Osteoblast (primary cell): Measurements from ENCODE around the gene CDH4. TPM values are rescaled to one million over a fixed set of nuclear protein-coding genes. Genes with fewer than 3 reads are reported as not detected.

Experiments
- DNase-seq: peaks from one replicate; pipeline ENCODE4 v3.0.0; 2011; ENCODE audit warnings: low spot score, mixed read lengths; ENCODE audit not compliant: insufficient read length; ENCODE audit errors: missing footprints
- H2AFZ ChIP-seq: 2 replicates; pipeline ENCODE4 v1.6.0; 2011; ENCODE audit warnings: mild to moderate bottlenecking, low read length
- H3K27ac ChIP-seq: 2 replicates; pipeline ENCODE4 v1.5.1; 2011; ENCODE audit warnings: mild to moderate bottlenecking, low read depth, low read length, moderate library complexity
- H3K27me3 ChIP-seq: 2 replicates; pipeline ENCODE4 v1.6.0; 2012; ENCODE audit warnings: mild to moderate bottlenecking, control low read depth, inconsistent platforms, low read length, moderate library complexity; ENCODE audit not compliant: insufficient read depth
- H3K36me3 ChIP-seq: 2 replicates; pipeline ENCODE4 v1.5.1; 2011; ENCODE audit warnings: mild to moderate bottlenecking, low read length, control low read depth, moderate library complexity; ENCODE audit not compliant: insufficient read depth
- H3K4me1 ChIP-seq: 2 replicates; pipeline ENCODE4 v1.5.1; 2011; ENCODE audit warnings: mild to moderate bottlenecking, low read length, control low read depth, moderate library complexity; ENCODE audit not compliant: insufficient read depth
- H3K4me2 ChIP-seq: 2 replicates; pipeline ENCODE4 v1.6.0; 2011; ENCODE audit warnings: mild to moderate bottlenecking, low read length; ENCODE audit not compliant: insufficient read depth
- H3K4me3 ChIP-seq: fragments of 200-600 bp; sonication (generic); 3 replicates; pipeline ENCODE4 v1.5.1; 2012; ENCODE audit warnings: mild to moderate bottlenecking, low read length, inconsistent platforms; ENCODE audit not compliant: insufficient read depth
- H3K79me2 ChIP-seq: 2 replicates; pipeline ENCODE4 v1.6.0; 2012; ENCODE audit warnings: mild to moderate bottlenecking, low read length, control low read depth, inconsistent platforms; ENCODE audit not compliant: insufficient read depth
- H3K9me3 ChIP-seq: 2 replicates; pipeline ENCODE4 v1.5.1; 2011; ENCODE audit warnings: low read depth, low read length, control low read depth
- H4K20me1 ChIP-seq: 2 replicates; pipeline ENCODE4 v1.6.0; 2012; ENCODE audit warnings: mild to moderate bottlenecking, low read length, control low read depth; ENCODE audit not compliant: insufficient read depth
- CTCF ChIP-seq: IDR thresholded peaks from 2 replicates; pipeline ENCODE4 v1.5.1; 2011; ENCODE audit warnings: mild to moderate bottlenecking, low read depth, low read length, moderate library complexity; ENCODE audit errors: extremely low read depth
- total RNA-seq: library from RNA; depleted of rRNA; stranded (reverse); fragments of >200 nt; gene quantifications from 2 replicates; pipeline ENCODE4 v1.2.3, GENCODE V29; 2012

The CDH4 gene
- total RNA-seq, 1 donor = 1.1 TPM

GRCh38 chr20:61696181-61696735 is 444.2 kb downstream of the CDH4 start:
- H3K9me3 ChIP-seq = no peaks in the 10 kb centered on the region
- H3K36me3 ChIP-seq = no peaks in the 10 kb centered on the region
- no peak overlapping the region for H3K4me3 ChIP-seq
- no peaks in the 10 kb centered on the region for H4K20me1 ChIP-seq
- DNase-seq = peak; percentile 58
- no peak overlapping the region for H2AFZ ChIP-seq
- no peak overlapping the region for H3K4me2 ChIP-seq
- no peaks in the 10 kb centered on the region for H3K27me3 ChIP-seq
- no peak overlapping the region for H3K27ac ChIP-seq
- no peaks in the 10 kb centered on the region for H3K4me1 ChIP-seq
- no peaks in the 10 kb centered on the region for H3K79me2 ChIP-seq
- no peak for TF ChIP-seq CTCF

GRCh38 chr20:61697666-61698597 is 445.9 kb downstream of the CDH4 start:
- peak; percentile 44 for DNase-seq
- no peaks in the 10 kb centered on the region for H3K36me3 ChIP-seq
- TF ChIP-seq CTCF = no peak
- H3K79me2 ChIP-seq = no peaks in the 10 kb centered on the region
- no peak overlapping the region for H3K4me3 ChIP-seq
- H3K4me2 ChIP-seq = no peak overlapping the region
- H3K9me3 ChIP-seq = no peaks in the 10 kb centered on the region
- no peak overlapping the region for H3K27ac ChIP-seq
- no peak overlapping the region for H2AFZ ChIP-seq
- H4K20me1 ChIP-seq = no peaks in the 10 kb centered on the region
- H3K4me1 ChIP-seq = no peaks in the 10 kb centered on the region
- H3K27me3 ChIP-seq = no peaks in the 10 kb centered on the region

- no peak overlapping the region for H3K4me2 ChIP-seq
- H3K36me3 ChIP-seq = no peaks in the 10 kb centered on the region
- no peaks in the 10 kb centered on the region for H4K20me1 ChIP-seq
- H3K79me2 ChIP-seq = no peaks in the 10 kb centered on the region
- H2AFZ ChIP-seq = no peak overlapping the region
- no peaks in the 10 kb centered on the region for H3K27me3 ChIP-seq
- no peak for TF ChIP-seq CTCF
- no peaks in the 10 kb centered on the region for H3K9me3 ChIP-seq
- no peak overlapping the region for H3K27ac ChIP-seq
- no peaks in the 10 kb centered on the region for H3K4me1 ChIP-seq
- no peak for DNase-seq
- H3K4me3 ChIP-seq = no peak overlapping the region
These were observed 446.8 kb downstream of the CDH4 start for GRCh38 chr20:61698598-61699494.
